DOHH2 (cell line): Measurements from ENCODE around the gene GLB1L2.

ENCODE experiments used
- H3F3A ChIP-seq: fragments of 200-600 bp; sonication (generic), shearing (Covaris generic); 2 replicates; pipeline ENCODE4 v1.6.0; 2016; ENCODE audit warnings: antibody characterized with exemption, mild to moderate bottlenecking; ENCODE audit not compliant: control insufficient read depth, insufficient read depth
- H3K27ac ChIP-seq: fragments of 200-600 bp; sonication (generic); 2 replicates; pipeline ENCODE4 v1.5.1; 2014; ENCODE audit warnings: low read depth, mild to moderate bottlenecking, low read length, moderate library complexity
- H3K27me3 ChIP-seq: fragments of 200-600 bp; sonication (generic); 2 replicates; pipeline ENCODE4 v1.6.1; 2014; ENCODE audit warnings: mild to moderate bottlenecking, low read length, mixed read lengths; ENCODE audit not compliant: control insufficient read depth
- H3K36me3 ChIP-seq: fragments of 200-600 bp; sonication (generic); 2 replicates; pipeline ENCODE4 v1.6.1; 2014; ENCODE audit warnings: mild to moderate bottlenecking, low read length, moderate library complexity, mixed read lengths; ENCODE audit not compliant: control insufficient read depth
- H3K4me1 ChIP-seq: fragments of 200-600 bp; sonication (generic); 2 replicates; pipeline ENCODE4 v1.6.1; 2014; ENCODE audit warnings: mild to moderate bottlenecking, low read length, mixed read lengths; ENCODE audit not compliant: control insufficient read depth
- H3K4me2 ChIP-seq: fragments of 200-600 bp; sonication (generic); 2 replicates; pipeline ENCODE4 v1.6.0; 2014; ENCODE audit warnings: mild to moderate bottlenecking, low read length, moderate library complexity
- H3K4me3 ChIP-seq: fragments of 200-600 bp; sonication (generic); 2 replicates; pipeline ENCODE4 v1.5.1; 2014; ENCODE audit warnings: mild to moderate bottlenecking, low read length, mixed read lengths
- H3K79me2 ChIP-seq: fragments of 200-600 bp; sonication (generic); 2 replicates; pipeline ENCODE4 v1.6.1; 2014; ENCODE audit warnings: mild to moderate bottlenecking, low read length, mixed read lengths; ENCODE audit not compliant: control insufficient read depth
- H3K9me2 ChIP-seq: fragments of 200-600 bp; sonication (generic); replicated peaks from 2 replicates; pipeline ENCODE4 v1.6.1; 2014; ENCODE audit warnings: mild to moderate bottlenecking, low read length, mixed read lengths; ENCODE audit not compliant: control insufficient read depth
- H3K9me3 ChIP-seq: fragments of 200-600 bp; sonication (generic); 2 replicates; pipeline ENCODE4 v1.6.1; 2014; ENCODE audit warnings: antibody characterized with exemption, low read length, mixed read lengths; ENCODE audit not compliant: control insufficient read depth, insufficient read depth
- H4K20me1 ChIP-seq: fragments of 200-600 bp; sonication (generic); 2 replicates; pipeline ENCODE4 v1.6.0; 2014; ENCODE audit warnings: low read depth, mild to moderate bottlenecking, antibody characterized with exemption, low read length, moderate library complexity; ENCODE audit not compliant: control insufficient read depth, insufficient read depth
- CTCF ChIP-seq: fragments of 200-600 bp; sonication (generic); IDR thresholded peaks from one replicate; pipeline ENCODE4 v1.5.1; 2014; ENCODE audit warnings: antibody characterized with exemption, mild to moderate bottlenecking, low read depth, low read length; ENCODE audit not compliant: poor library complexity, severe bottlenecking
- EZH2phosphoT487 ChIP-seq: fragments of 200-600 bp; sonication (generic); IDR thresholded peaks from 2 replicates; pipeline ENCODE4 v1.6.1; 2017; ENCODE audit warnings: borderline replicate concordance, mild to moderate bottlenecking, antibody characterized with exemption, low read length, moderate library complexity, mixed read lengths

Gene GLB1L2

DNA sequence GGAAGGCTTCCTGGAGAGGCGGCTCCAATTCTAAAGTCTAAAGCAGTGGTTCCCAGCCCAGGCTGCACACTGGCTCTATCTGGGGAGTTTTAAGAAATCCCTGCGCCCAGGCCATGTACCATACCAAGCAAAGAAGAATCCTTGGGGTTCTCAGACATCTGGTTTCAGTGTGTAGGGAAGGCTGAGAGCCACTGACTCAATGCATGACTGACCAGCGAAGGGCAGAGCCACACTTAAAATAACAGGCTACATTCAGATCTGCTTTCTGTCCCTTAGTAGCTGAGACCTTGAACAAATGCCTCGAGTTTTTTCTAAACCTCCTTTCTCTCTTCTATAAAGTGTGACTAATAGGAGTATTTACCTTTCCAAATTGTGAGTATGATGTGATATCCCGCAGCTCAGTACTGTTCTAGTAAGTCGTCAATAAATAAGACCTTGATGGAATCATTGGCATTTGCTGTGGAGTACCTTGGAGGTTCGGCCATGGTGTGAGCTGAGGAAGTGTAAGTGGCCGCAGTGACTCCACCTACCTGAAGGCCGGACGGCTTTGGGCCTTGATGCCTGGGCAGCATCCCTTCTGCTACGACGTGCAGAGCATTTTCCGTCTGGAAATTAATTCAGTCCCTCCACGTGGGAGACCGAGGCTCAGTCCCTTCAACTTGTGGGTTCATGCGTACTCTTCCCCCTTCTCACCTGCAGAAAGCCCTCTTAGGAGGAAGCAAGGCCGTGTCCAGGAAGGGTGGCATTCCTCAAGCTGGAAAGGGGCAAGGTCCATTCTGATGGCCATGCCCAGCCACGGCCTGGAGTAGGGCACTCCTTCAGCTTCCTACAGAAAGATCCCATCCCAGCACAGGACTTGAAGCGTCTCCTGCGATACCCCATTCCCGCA lies 25.1 kb downstream of the GLB1L2 start:
- Histone ChIP-seq H3K36me3 (no peaks in the 10 kb centered on the region), H3K79me2 (no peaks in the 10 kb centered on the region), H3K4me2 (no peak overlapping the region), H3K4me1 (no peaks in the 10 kb centered on the region), H3K4me3 (no peak overlapping the region), H3K27ac (no peak overlapping the region), H4K20me1 (no peaks in the 10 kb centered on the region), H3K9me2 (no peaks in the 10 kb centered on the region), H3K27me3 (0 out of 2 replicates have a peak, but pooled peaks cover 3% of the 10 kb centered on the region), H3K9me3 (no peaks in the 10 kb centered on the region), H3F3A (no peaks in the 10 kb centered on the region)
- TF ChIP-seq CTCF (no peak), EZH2phosphoT487 (no peak)

DNA sequence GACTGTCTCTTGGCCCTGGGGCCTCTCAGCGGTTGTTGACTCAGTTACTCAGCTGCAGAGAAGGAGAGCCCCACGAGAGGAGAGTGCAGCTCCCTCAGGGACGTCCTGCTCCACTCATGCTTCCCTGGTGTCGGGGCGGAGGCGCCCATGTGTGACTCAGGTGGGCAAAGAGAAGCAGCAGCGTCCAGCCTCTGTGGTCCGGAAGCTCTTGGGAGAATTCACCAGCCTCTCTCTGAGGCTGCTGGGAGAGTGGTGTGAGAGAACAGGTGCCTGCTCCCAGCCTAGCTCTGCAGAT lies 25.7 kb downstream of the GLB1L2 start:
- H3K36me3 ChIP-seq = no peaks in the 10 kb centered on the region

DNA sequence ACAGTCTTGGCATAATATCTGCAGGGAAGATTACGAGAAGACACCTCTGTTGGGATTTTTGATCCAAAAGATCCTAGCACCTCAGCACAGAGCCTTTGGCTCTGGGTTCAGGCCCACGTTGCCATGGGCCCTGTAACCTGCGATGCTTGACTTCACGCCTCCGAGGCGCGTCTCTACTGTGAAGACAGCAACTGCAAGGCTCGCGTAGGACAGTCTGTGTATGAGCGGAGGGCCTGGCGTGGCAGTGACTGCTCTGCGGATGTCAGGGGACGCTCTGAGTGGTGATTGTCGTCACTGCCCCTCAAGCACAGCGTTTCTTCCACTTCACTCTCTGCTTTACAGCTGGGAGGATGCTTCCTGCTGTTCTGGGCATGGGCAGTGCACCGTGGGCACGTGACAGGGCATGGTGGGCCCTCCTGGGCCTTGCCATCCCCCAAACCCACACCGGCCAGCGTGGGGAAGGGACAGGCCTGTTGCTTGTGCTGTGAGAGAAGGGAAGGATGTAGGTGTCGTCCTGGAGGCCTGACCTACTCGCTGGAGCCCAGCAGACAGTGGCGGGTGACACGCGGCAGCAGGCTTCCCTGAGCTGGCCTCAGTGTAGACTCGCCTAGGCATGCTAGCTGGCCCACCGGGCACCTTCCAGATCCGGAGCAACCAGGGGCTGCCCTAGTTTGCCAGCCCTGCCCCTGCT lies 26.5 kb downstream of the GLB1L2 start:
- no peak overlapping the region for H3K27ac ChIP-seq

More for the DNA sequence above, 25.7 kb downstream of the GLB1L2 start:
- H3K4me2 ChIP-seq = no peak overlapping the region
- H3K4me3 ChIP-seq = no peak overlapping the region
- no peaks in the 10 kb centered on the region for H3K79me2 ChIP-seq
- TF ChIP-seq CTCF (no peak), EZH2phosphoT487 (no peak)
- H3K9me3 ChIP-seq = no peaks in the 10 kb centered on the region
- no peak overlapping the region for H3K27ac ChIP-seq
- no peaks in the 10 kb centered on the region for H3K4me1 ChIP-seq
- 0 out of 2 replicates have a peak, but pooled peaks cover 3% of the 10 kb centered on the region for H3K27me3 ChIP-seq
- no peaks in the 10 kb centered on the region for H3F3A ChIP-seq
- no peaks in the 10 kb centered on the region for H3K9me2 ChIP-seq
- no peaks in the 10 kb centered on the region for H4K20me1 ChIP-seq

More for the DNA sequence above, 26.5 kb downstream of the GLB1L2 start:
- H3K9me2 ChIP-seq = no peaks in the 10 kb centered on the region
- H4K20me1 ChIP-seq = no peaks in the 10 kb centered on the region
- no peak overlapping the region for H3K4me3 ChIP-seq
- no peaks in the 10 kb centered on the region for H3K36me3 ChIP-seq
- H3K4me2 ChIP-seq = no peak overlapping the region
- H3K27me3 ChIP-seq = 0 out of 2 replicates have a peak, but pooled peaks cover 3% of the 10 kb centered on the region
- no peaks in the 10 kb centered on the region for H3K9me3 ChIP-seq
- H3K4me1 ChIP-seq = no peaks in the 10 kb centered on the region
- H3F3A ChIP-seq = no peaks in the 10 kb centered on the region
- H3K79me2 ChIP-seq = no peaks in the 10 kb centered on the region
- no peak for TF ChIP-seq CTCF
- no peak for TF ChIP-seq EZH2phosphoT487
